Left lobe of liver (tissue), 2 donors: ENCODE measurements around the gene CCL16. TPM values are rescaled to one million over a fixed set of nuclear protein-coding genes. Genes with fewer than 3 reads are reported as not detected.
A peak's percentile ranks its signal among the peaks of the same experiment; 100 is the strongest.
"Not testable (repeated sequence)": the region's sequence is repeated elsewhere in the genome, so short reads cannot be mapped to it uniquely, and the experiment has no call there.

Experiments used
- ATAC-seq: fragments of 200-7000 bp; cut with Tn5 transposase; one replicate; pipeline ENCODE4 v1.9.1; 2020; ENCODE audit warnings: mild to moderate bottlenecking, moderate library complexity
- DNase-seq: peaks from one replicate; pipeline ENCODE4 v3.0.0-alpha.2; 2020; ENCODE audit warnings: low spot score
- total RNA-seq: library from RNA; stranded (reverse); gene quantifications from one replicate; pipeline ENCODE4 v1.2.1, GENCODE V29; 2021
- donor health status: DM: no; HTN: no; CAD: no; lungs with moderate emphysema.
- donor health status: DM: no; HTN: yes; CAD: no.

CCL16 gene
- total RNA-seq, result 31.1 TPM

GRCh38 chr17:35981246-35981645, at the start of gene CCL16:
Gene CCL16 (minus strand): TSS chr17:35981497. CDS start chr17:35981420, 77 bp downstream.
- ATAC-seq, result peak; percentile 76
- DNase-seq, result peak; percentile 85

GRCh38 chr17:36030956-36031355, 49.7 kb upstream of the CCL16 start:
- ATAC-seq (no peak), DNase-seq (no peak)

- no peak for ATAC-seq
- DNase-seq, result no peak
Observed at GRCh38 chr17:36027761-36028160, 46.5 kb upstream of the CCL16 start.

GRCh38 chr17:36024106-36024869, 43.0 kb upstream of the CCL16 start:
- ATAC-seq, result no peak

GRCh38 chr17:36019423-36019822, 38.1 kb upstream of the CCL16 start:
- DNase-seq, result no peak
- ATAC-seq, result no peak

More at GRCh38 chr17:36024106-36024869, 43.0 kb upstream of the CCL16 start:
- no peak for DNase-seq

GRCh38 chr17:36017799-36018198, 36.5 kb upstream of the CCL16 start, which contains the start of gene CCL23:
Gene CCL23 (minus strand): TSS chr17:36017972. CDS start chr17:36017897, 75 bp downstream.
- ATAC-seq, result peak; percentile 58
- no peak for DNase-seq

- DNase-seq, result no peak
Observed at GRCh38 chr17:36016555-36016954, 35.3 kb upstream of the CCL16 start.

GRCh38 chr17:36015895-36016294, 34.6 kb upstream of the CCL16 start:
- DNase-seq, ATAC-seq: not testable (repeated sequence)

More at GRCh38 chr17:36016555-36016954, 35.3 kb upstream of the CCL16 start:
- no peak for ATAC-seq

GRCh38 chr17:36014946-36015345, 33.6 kb upstream of the CCL16 start:
- ATAC-seq (no peak), DNase-seq (no peak)

GRCh38 chr17:36011201-36011600, 29.9 kb upstream of the CCL16 start:
- ATAC-seq (no peak), DNase-seq (no peak)

GRCh38 chr17:36008998-36009665, 27.8 kb upstream of the CCL16 start:
- peak; percentile 69 for ATAC-seq
- no peak for DNase-seq

GRCh38 chr17:36004594-36005108, 23.4 kb upstream of the CCL16 start:
- DNase-seq (no peak), ATAC-seq (peak; percentile 7)

GRCh38 chr17:36002631-36003030, 21.3 kb upstream of the CCL16 start:
- DNase-seq (no peak), ATAC-seq (no peak)

GRCh38 chr17:36001862-36002603, 20.7 kb upstream of the CCL16 start:
- ATAC-seq (peak; percentile 71), DNase-seq (peak; percentile 95)

- DNase-seq, result peak; percentile 66
- ATAC-seq, result peak; percentile 74
Observed at GRCh38 chr17:36001110-36001771, 19.9 kb upstream of the CCL16 start, which contains the start of gene CCL15. Gene CCL15 (minus strand): TSS chr17:36001553. CDS start chr17:36001492, 61 bp downstream.

GRCh38 chr17:36000732-36001109, 19.4 kb upstream of the CCL16 start:
- DNase-seq (no peak), ATAC-seq (peak; percentile 43)

GRCh38 chr17:35998756-35999155, 17.5 kb upstream of the CCL16 start:
- no peak for ATAC-seq
- no peak for DNase-seq

GRCh38 chr17:35998018-35998545, 16.8 kb upstream of the CCL16 start:
- DNase-seq, result no peak

GRCh38 chr17:35995346-35995745, 14.0 kb upstream of the CCL16 start:
- not testable (repeated sequence) for DNase-seq, ATAC-seq

More at GRCh38 chr17:35998018-35998545, 16.8 kb upstream of the CCL16 start:
- no peak for ATAC-seq

GRCh38 chr17:35991075-35991474, 9.8 kb upstream of the CCL16 start:
- ATAC-seq, result peak; percentile 92
- peak; percentile 69 for DNase-seq
